ENCODE measurements around the gene PNMA8C.

DNA sequence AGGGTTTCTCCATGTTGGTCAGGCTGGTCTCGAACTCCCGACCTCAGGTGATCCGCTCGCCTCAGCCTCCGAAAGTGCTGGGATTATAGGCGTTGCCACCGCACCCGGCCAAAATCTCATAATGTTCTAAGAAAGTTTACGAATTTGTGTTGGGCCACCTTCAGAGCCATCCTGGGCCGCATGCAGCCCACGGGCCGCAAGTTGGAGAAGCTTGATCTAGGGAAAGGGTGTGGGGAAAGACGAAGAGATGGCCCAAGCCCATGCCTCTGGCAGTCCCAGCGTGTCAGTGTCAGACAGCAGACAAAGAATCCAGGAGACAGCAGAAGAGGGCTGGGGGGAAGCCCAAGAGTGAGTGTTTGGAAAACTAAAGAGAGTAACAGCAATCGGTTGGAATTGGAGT lies 17.3 kb upstream of the PNMA8C start:
- TF ChIP-seq, protein P1, sequence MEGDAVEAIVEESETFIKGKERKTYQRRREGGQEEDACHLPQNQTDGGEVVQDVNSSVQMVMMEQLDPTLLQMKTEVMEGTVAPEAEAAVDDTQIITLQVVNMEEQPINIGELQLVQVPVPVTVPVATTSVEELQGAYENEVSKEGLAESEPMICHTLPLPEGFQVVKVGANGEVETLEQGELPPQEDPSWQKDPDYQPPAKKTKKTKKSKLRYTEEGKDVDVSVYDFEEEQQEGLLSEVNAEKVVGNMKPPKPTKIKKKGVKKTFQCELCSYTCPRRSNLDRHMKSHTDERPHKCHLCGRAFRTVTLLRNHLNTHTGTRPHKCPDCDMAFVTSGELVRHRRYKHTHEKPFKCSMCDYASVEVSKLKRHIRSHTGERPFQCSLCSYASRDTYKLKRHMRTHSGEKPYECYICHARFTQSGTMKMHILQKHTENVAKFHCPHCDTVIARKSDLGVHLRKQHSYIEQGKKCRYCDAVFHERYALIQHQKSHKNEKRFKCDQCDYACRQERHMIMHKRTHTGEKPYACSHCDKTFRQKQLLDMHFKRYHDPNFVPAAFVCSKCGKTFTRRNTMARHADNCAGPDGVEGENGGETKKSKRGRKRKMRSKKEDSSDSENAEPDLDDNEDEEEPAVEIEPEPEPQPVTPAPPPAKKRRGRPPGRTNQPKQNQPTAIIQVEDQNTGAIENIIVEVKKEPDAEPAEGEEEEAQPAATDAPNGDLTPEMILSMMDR (IDR thresholded peaks at IDR 0.05; ENCODE audit: insufficient read depth, low read depth, low read length), result no peak
- TF ChIP-seq EZH2 (IDR thresholded peaks at IDR 0.05; ENCODE audit: insufficient read depth, low read length), result no peak

Data from astrocyte (in vitro differentiated cells and primary cell).